Spleen (tissue), 11 donors: ENCODE measurements around the gene TSHZ2. TPM values are rescaled to one million over a fixed set of nuclear protein-coding genes. Genes with fewer than 3 reads are reported as not detected.

Experiments
- DNase-seq: peaks from one replicate; pipeline ENCODE4 v3.0.0-alpha.2; 2020
- H3K27ac ChIP-seq, 8 donors: fragments of 200-600 bp; sonication (generic) in 7 of 8; 1 replicate in 4 of 8; 2 replicates in 4 of 8; pipeline versions ENCODE4 v1.5.0 to v1.8.0; 2016 to 2021; ENCODE audit warnings: inconsistent platforms in 4 of 8, mild to moderate bottlenecking in 4 of 8, moderate library complexity in 1 of 8
- H3K27me3 ChIP-seq, 7 donors: fragments of 200-600 bp; sonication (generic) in 6 of 7; replicated peaks in 1 of 7; 1 replicate in 4 of 7; 2 replicates in 3 of 7; pipeline versions ENCODE4 v1.5.0 to v1.8.0; 2016 to 2021; ENCODE audit warnings: inconsistent platforms in 3 of 7, mild to moderate bottlenecking in 1 of 7
- H3K36me3 ChIP-seq, 6 donors: fragments of 200-600 bp; sonication (generic) in 5 of 6; 1 replicate in 4 of 6; 2 replicates in 2 of 6; pipeline versions ENCODE4 v1.5.0 to v1.8.0; 2016 to 2021; ENCODE audit warnings: inconsistent platforms in 2 of 6
- H3K4me1 ChIP-seq, 6 donors: fragments of 200-600 bp; sonication (generic) in 5 of 6; 1 replicate in 3 of 6; 2 replicates in 3 of 6; pipeline versions ENCODE4 v1.5.0 to v1.8.0; 2016 to 2021; ENCODE audit warnings: inconsistent platforms in 3 of 6
- H3K4me3 ChIP-seq, 8 donors: fragments of 200-600 bp; sonication (generic) in 7 of 8; 1 replicate in 4 of 8; 2 replicates in 4 of 8; pipeline versions ENCODE4 v1.5.0 to v1.8.0; 2016 to 2021; ENCODE audit warnings: inconsistent platforms in 4 of 8, mild to moderate bottlenecking in 4 of 8, moderate library complexity in 2 of 8
- H3K9me3 ChIP-seq, 8 donors: fragments of 200-600 bp; sonication (generic) in 7 of 8; 1 replicate in 4 of 8; 2 replicates in 4 of 8; pipeline versions ENCODE4 v1.5.0 to v1.8.0; 2016 to 2021; ENCODE audit warnings: inconsistent platforms in 4 of 8
- POLR2A ChIP-seq, 3 donors: fragments of 450-650 bp; IDR thresholded peaks; one replicate each; pipeline ENCODE4 v1.5.1; 2017; ENCODE audit warnings: antibody characterized with exemption in 3 of 3, mild to moderate bottlenecking in 1 of 3
- POLR2AphosphoS5 ChIP-seq, 3 donors: sonication (generic); formaldehyde crosslinking; IDR thresholded peaks; one replicate each; pipeline ENCODE4 v1.5.1; 2017; ENCODE audit warnings: antibody characterized with exemption in 3 of 3
- WGBS, 5 donors: extraction: QIAGEN DNeasy Blood & Tissue Kit in 3 of 5; methylation state at CpG; one replicate each; pipeline versions ENCODE4 v1.1.5 to v1.1.7; 2013 to 2018; 5-methylcytosine and 5-hydroxymethylcytosine counted together
- intact Hi-C: fragments of 100-400 bp; cut with DNase I; formaldehyde crosslinking; loops from one replicate; pipeline ENCODE4 v1.15.0; 2023; ENCODE audit warnings: low total_unique reads
- polyA plus RNA-seq, 3 donors: library from polyadenylated mRNA; stranded (reverse); fragments of 200-250 nt; gene quantifications; one replicate each; pipeline ENCODE4 v1.2.1, GENCODE V29; 2013
- total RNA-seq, 7 donors: library from RNA; depleted of rRNA in 3 of 7; stranded (reverse); fragments of >200 nt in 3 of 7; fragmentation: NEBNext Ultra II Directional in 4 of 7; extraction: Animal tissue kit (Norgen Biotek cat#: 25700) in 4 of 7; gene quantifications; one replicate each; pipeline versions ENCODE4 v1.1.0 to v1.2.1, GENCODE V29; 2016 to 2021
- TF ChIP-seq, protein P1 (sequence below), 11 experiments: fragments of 200-600 bp in 7 of 11; fragments of 450-650 bp in 4 of 11; sonication (generic) in 4 of 11; IDR thresholded peaks in 8 of 11; conservative IDR thresholded peaks in 3 of 11; 1 replicate in 7 of 11; 2 replicates in 4 of 11; pipeline versions ENCODE4 v1.4.0 to v1.8.0; 2016 to 2021; ENCODE audit warnings: antibody characterized with exemption in 11 of 11, inconsistent platforms in 4 of 11, mild to moderate bottlenecking in 1 of 11
- donor health status: healthy with polysubstance abuse.
- donor health status: DM: no; HTN: no; CAD: no; lungs with moderate emphysema.
- donor health status: DM: no; HTN: no; CAD: no.
- donor health status: Bipolar disorder and iron deficiency.
- donor health status: healthy.
- donor health status: DM: no; HTN: no; CAD: no.
- donor health status: DM: yes; HTN: yes; CAD: no.

TSHZ2 gene
- total and polyA plus RNA-seq, 10 donors = 0.86 to 19.2 (median 15.7) TPM

DNA sequence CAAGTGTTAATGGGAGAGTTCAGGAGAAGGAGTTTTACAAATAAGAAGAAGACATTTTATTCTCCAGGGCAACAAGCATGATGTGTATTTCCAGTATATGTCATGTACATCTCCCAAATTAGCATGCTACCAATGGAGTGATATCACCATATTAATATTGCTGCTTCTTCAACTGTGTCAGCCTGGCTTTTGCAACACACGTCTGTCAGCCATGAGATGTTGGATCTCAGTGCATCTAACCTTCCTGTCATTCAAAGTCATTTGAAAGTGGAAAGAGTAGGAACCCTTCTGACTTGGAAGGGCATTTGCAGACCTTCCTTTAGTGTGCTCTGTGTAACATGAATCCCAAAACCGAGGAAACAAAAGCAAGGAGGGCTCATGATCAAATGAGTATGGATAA is 337.4 kb downstream of the TSHZ2 start:
- TF ChIP-seq, protein P1, sequence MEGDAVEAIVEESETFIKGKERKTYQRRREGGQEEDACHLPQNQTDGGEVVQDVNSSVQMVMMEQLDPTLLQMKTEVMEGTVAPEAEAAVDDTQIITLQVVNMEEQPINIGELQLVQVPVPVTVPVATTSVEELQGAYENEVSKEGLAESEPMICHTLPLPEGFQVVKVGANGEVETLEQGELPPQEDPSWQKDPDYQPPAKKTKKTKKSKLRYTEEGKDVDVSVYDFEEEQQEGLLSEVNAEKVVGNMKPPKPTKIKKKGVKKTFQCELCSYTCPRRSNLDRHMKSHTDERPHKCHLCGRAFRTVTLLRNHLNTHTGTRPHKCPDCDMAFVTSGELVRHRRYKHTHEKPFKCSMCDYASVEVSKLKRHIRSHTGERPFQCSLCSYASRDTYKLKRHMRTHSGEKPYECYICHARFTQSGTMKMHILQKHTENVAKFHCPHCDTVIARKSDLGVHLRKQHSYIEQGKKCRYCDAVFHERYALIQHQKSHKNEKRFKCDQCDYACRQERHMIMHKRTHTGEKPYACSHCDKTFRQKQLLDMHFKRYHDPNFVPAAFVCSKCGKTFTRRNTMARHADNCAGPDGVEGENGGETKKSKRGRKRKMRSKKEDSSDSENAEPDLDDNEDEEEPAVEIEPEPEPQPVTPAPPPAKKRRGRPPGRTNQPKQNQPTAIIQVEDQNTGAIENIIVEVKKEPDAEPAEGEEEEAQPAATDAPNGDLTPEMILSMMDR (IDR thresholded peaks at IDR 0.05 in 8 of 11, conservative IDR thresholded peaks at IDR 0.05 in 3 of 11) = no peak
- TF ChIP-seq POLR2AphosphoS5 (IDR thresholded peaks at IDR 0.05) (no peak), POLR2A (IDR thresholded peaks at IDR 0.05) (no peak)
- H3K36me3 ChIP-seq = no peaks in the 10 kb centered on the region
- H3K27ac ChIP-seq = no peak overlapping the region
- peaks cover 0 to 8% (median 0%) of the 10 kb centered on the region in 7 donors for H3K27me3 ChIP-seq
- 63 to 92% (median 75%) methylated on average over 2 of the region's 2 CpGs for WGBS, 5 donors
- no peaks in the 10 kb centered on the region for H3K4me1 ChIP-seq
- H3K4me3 ChIP-seq = no peak overlapping the region
- H3K9me3 ChIP-seq = peaks cover 0 to 6% (median 2%) of the 10 kb centered on the region in 8 donors
- no peak for DNase-seq
- intact Hi-C loops = no loop called here

DNA sequence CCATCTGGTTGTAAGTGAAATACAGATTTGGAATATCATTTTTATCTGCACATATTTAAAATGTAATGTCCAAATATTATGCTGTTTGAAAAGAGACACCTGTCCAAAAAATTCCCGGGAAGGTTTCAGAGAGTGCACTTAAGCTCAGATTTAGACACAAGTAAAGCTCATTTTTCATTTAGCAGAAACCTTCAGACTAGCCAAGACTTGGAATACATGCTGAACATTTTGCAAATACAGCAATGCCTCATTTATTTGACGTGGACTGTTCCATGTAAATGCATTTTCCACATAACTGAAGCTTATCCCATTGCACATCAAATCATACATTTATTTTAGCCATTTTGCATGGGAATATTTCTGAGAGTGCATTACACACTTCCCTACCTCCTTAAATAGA is 340.8 kb downstream of the TSHZ2 start:
- no peaks in the 10 kb centered on the region for H3K27me3 ChIP-seq
- no peak for DNase-seq
- H3K4me1 ChIP-seq = no peaks in the 10 kb centered on the region
- H3K9me3 ChIP-seq = peaks cover 0 to 6% (median 2%) of the 10 kb centered on the region in 8 donors
- no peak overlapping the region for H3K4me3 ChIP-seq
- TF ChIP-seq POLR2A (IDR thresholded peaks at IDR 0.05) (no peak), POLR2AphosphoS5 (IDR thresholded peaks at IDR 0.05) (no peak)
- TF ChIP-seq, protein P1 (IDR thresholded peaks at IDR 0.05 in 8 of 11, conservative IDR thresholded peaks at IDR 0.05 in 3 of 11) = no peak
- no peaks in the 10 kb centered on the region for H3K36me3 ChIP-seq
- 60 to 77% (median 70%) methylated on average over 2 of the region's 2 CpGs for WGBS, 5 donors
- H3K27ac ChIP-seq = no peak overlapping the region
- intact Hi-C loops = no loop called here

DNA sequence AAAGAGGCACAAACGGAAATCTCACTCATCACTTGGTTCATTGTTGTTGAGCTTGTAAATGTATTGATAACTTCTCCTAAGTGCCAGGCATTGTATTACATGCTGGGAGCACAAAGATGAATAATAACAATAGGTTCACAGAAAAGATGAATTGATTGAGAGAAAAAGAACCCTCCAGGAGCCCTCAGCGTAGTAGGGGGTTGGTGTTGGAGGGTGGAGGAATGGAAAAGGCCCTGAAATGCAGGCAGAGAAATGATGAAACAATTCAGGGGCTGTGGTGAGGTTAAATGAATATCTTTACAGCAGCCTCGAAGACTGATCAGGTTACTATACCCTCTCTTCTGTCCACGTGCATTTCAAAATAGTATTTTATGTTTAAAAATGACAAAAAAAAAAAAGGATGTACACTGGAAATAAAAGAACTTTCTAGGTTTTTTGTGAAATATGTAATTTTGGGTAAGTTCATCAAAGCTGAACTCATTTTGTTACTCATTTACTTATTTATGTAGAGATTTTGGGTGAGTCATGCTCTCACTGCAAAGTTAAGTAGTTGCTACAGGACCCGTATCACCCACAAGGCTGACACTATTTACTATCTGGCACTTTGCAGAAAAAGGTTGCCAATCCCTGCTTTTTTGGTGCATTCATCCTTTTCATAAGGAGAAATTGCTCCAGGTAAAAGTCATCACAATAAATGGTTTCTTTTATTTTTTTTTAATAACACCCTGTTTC is 344.2 kb downstream of the TSHZ2 start:
- intact Hi-C loops = no loop called here
- Histone ChIP-seq H3K36me3 (no peaks in the 10 kb centered on the region), H3K4me3 (no peak overlapping the region), H3K27me3 (no peaks in the 10 kb centered on the region), H3K4me1 (no peaks in the 10 kb centered on the region), H3K27ac (no peak overlapping the region), H3K9me3 (peaks cover 0 to 11% (median 0%) of the 10 kb centered on the region in 8 donors)
- no peak for DNase-seq
- TF ChIP-seq POLR2A (IDR thresholded peaks at IDR 0.05) (no peak), POLR2AphosphoS5 (IDR thresholded peaks at IDR 0.05) (no peak)
- TF ChIP-seq, protein P1 (IDR thresholded peaks at IDR 0.05 in 8 of 11, conservative IDR thresholded peaks at IDR 0.05 in 3 of 11) = no peak
- 72 to 89% (median 81%) methylated on average over 5 of the region's 5 CpGs for WGBS, 5 donors

DNA sequence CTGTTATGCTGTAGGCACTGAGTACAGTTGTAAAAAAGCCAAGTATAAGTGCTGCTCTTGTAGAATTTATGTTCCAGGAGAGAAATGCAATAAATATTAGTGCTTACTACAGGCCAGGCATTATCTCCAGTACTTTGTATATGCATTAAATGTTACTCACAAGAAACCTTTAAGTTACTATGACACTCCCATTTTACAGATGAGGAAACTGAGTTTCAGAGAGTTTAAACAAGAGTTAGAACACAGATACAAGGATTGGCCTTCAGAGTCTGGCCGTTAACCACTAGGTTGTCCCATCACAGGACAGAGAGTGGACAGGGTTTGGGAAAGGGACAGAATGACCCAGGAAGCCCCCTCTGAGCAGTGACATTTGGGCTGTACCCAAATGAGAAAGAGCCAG is 347.0 kb downstream of the TSHZ2 start:
- intact Hi-C loops = no loop called here
- Histone ChIP-seq H3K4me3 (no peak overlapping the region), H3K36me3 (no peaks in the 10 kb centered on the region), H3K27me3 (no peaks in the 10 kb centered on the region), H3K27ac (no peak overlapping the region), H3K4me1 (no peaks in the 10 kb centered on the region), H3K9me3 (peaks cover 0 to 11% (median 0%) of the 10 kb centered on the region in 8 donors)
- DNase-seq = no peak
- TF ChIP-seq POLR2AphosphoS5 (IDR thresholded peaks at IDR 0.05) (no peak), POLR2A (IDR thresholded peaks at IDR 0.05) (no peak)
- TF ChIP-seq, protein P1 (IDR thresholded peaks at IDR 0.05 in 8 of 11, conservative IDR thresholded peaks at IDR 0.05 in 3 of 11) = no peak
- WGBS, 5 donors = 88 to 95% (median 93%) methylated on average over 1 of the region's 1 CpG
